ENCODE data around the gene IZUMO2. TPM values are rescaled to one million over a fixed set of nuclear protein-coding genes. Genes with fewer than 3 reads are reported as not detected.
A peak's percentile ranks its signal among the peaks of the same experiment; 100 is the strongest.
"Not testable (repeated sequence)": the region's sequence is repeated elsewhere in the genome, so short reads cannot be mapped to it uniquely, and the experiment has no call there.

IZUMO2 gene
- total RNA-seq, 6 experiments from 2014 or later = not detected

GRCh38 chr19:50103405-50103804 is 59.7 kb downstream of the IZUMO2 start:
- 0% methylated on average over 1 of the region's 13 CpGs for WGBS (ENCODE audit: insufficient coverage, low coverage, low lambda C conversion rate, missing lambda C conversion rate)
- H3K9me3 ChIP-seq; H3K27me3 ChIP-seq; intact Hi-C loops (cut with DNase I); H3K4me1 ChIP-seq; H3K4me3 ChIP-seq; H3K27ac ChIP-seq; ATAC-seq; H3K36me3 ChIP-seq: not testable (repeated sequence)
- DNase-seq = peak in 2 of 3 donors; percentile 28 to 59

Other genes with a start within 250 kb of the IZUMO2 start
- 1,000 to 10,000 TPM in 1 of 6 experiments, 100 to 1,000 TPM in 5; 475 to 1,724 (median 619) TPM for gene ATF5, start 234.1 kb downstream of the IZUMO2 start, total RNA-seq
- gene NUP62, start 233.8 kb downstream of the IZUMO2 start, total RNA-seq = 10 to 100 TPM in 5 of 6 experiments, 1 to 10 TPM in 1; 9.3 to 55.5 (median 32.6) TPM
- 1 to 10 TPM in 5 of 6 experiments, under 1 TPM in 1; 0.74 to 3.0 (median 1.7) TPM for gene SIGLEC11, start 202.1 kb downstream of the IZUMO2 start, total RNA-seq
- gene VRK3, start 137.9 kb downstream of the IZUMO2 start, total RNA-seq = 10 to 100 TPM; 29.6 to 44.2 (median 33.0) TPM
- gene ZNF473, start 137.3 kb downstream of the IZUMO2 start, total RNA-seq = 1 to 10 TPM; 3.1 to 6.0 (median 3.6) TPM
- gene MYH14, start 40.3 kb upstream of the IZUMO2 start, total RNA-seq = 10 to 100 TPM; 49.1 to 89.0 (median 65.8) TPM
- 1 to 10 TPM in 5 of 6 experiments, under 1 TPM in 1; 0.92 to 3.0 (median 2.3) TPM for gene KCNC3, start 166.1 kb upstream of the IZUMO2 start, total RNA-seq
- 1 to 10 TPM in 3 of 6 experiments, under 1 TPM in 3; 0.19 to 2.2 (median 1.0) TPM for gene NAPSA, start 202.4 kb upstream of the IZUMO2 start, total RNA-seq
- 10 to 100 TPM; 23.6 to 57.9 (median 33.8) TPM for gene NR1H2, start 213.2 kb upstream of the IZUMO2 start, total RNA-seq
- 10 to 100 TPM in 2 of 6 experiments, 1 to 10 TPM in 4; 6.2 to 13.1 (median 9.2) TPM for gene POLD1, start 221.1 kb upstream of the IZUMO2 start, total RNA-seq

Data from right lobe of liver (tissue), 6 donors.